Stimulated activated CD4-positive, alpha-beta T cell treated with anti-CD3 and anti-CD28 coated beads, Interleukin-12 subunit alpha, Interleukin-12 subunit beta, amount 100 ng/mL, for 4 hours (primary cell): ENCODE results near the gene SLC35D3.
A peak's percentile ranks its signal among the peaks of the same experiment; 100 is the strongest.
"Not testable (repeated sequence)": the region's sequence is repeated elsewhere in the genome, so short reads cannot be mapped to it uniquely, and the experiment has no call there.

ENCODE experiments used
- DNase-seq: peaks from one replicate; pipeline ENCODE4 v3.0.0-alpha.2; 2020

SLC35D3 gene

GRCh38 chr6:136967876-136968752, 46.0 kb downstream of the SLC35D3 start:
- peak; percentile 54 for DNase-seq

GRCh38 chr6:136968837-136969236, 46.7 kb downstream of the SLC35D3 start:
- no peak for DNase-seq

GRCh38 chr6:136969433-136969832, 47.3 kb downstream of the SLC35D3 start:
- no peak for DNase-seq

- DNase-seq = no peak
These were observed 47.8 kb downstream of the SLC35D3 start for GRCh38 chr6:136969930-136970329.

- no peak for DNase-seq
These were observed 49.5 kb downstream of the SLC35D3 start for GRCh38 chr6:136971609-136972008.

- not testable (repeated sequence) for DNase-seq
These were observed 51.7 kb downstream of the SLC35D3 start for GRCh38 chr6:136973781-136974180.
